Spleen (tissue), 7 donors: ENCODE measurements around the gene NTN1.

ENCODE experiments used
- POLR2A ChIP-seq, 3 donors: fragments of 450-650 bp; IDR thresholded peaks; one replicate each; pipeline ENCODE4 v1.5.1; 2017; ENCODE audit warnings: antibody characterized with exemption in 3 of 3, mild to moderate bottlenecking in 1 of 3
- TF ChIP-seq, protein P1 (sequence below), 11 experiments: fragments of 200-600 bp in 7 of 11; fragments of 450-650 bp in 4 of 11; sonication (generic) in 4 of 11; IDR thresholded peaks in 8 of 11; conservative IDR thresholded peaks in 3 of 11; 1 replicate in 7 of 11; 2 replicates in 4 of 11; pipeline versions ENCODE4 v1.4.0 to v1.8.0; 2016 to 2021; ENCODE audit warnings: antibody characterized with exemption in 11 of 11, inconsistent platforms in 4 of 11, mild to moderate bottlenecking in 1 of 11
- donor health status: DM: no; HTN: no; CAD: no; lungs with moderate emphysema.
- donor health status: DM: no; HTN: no; CAD: no.
- donor health status: DM: no; HTN: no; CAD: no.

GRCh38 chr17:9121186-9121820 is 100.0 kb downstream of the NTN1 start:
- TF ChIP-seq, protein P1, sequence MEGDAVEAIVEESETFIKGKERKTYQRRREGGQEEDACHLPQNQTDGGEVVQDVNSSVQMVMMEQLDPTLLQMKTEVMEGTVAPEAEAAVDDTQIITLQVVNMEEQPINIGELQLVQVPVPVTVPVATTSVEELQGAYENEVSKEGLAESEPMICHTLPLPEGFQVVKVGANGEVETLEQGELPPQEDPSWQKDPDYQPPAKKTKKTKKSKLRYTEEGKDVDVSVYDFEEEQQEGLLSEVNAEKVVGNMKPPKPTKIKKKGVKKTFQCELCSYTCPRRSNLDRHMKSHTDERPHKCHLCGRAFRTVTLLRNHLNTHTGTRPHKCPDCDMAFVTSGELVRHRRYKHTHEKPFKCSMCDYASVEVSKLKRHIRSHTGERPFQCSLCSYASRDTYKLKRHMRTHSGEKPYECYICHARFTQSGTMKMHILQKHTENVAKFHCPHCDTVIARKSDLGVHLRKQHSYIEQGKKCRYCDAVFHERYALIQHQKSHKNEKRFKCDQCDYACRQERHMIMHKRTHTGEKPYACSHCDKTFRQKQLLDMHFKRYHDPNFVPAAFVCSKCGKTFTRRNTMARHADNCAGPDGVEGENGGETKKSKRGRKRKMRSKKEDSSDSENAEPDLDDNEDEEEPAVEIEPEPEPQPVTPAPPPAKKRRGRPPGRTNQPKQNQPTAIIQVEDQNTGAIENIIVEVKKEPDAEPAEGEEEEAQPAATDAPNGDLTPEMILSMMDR (IDR thresholded peaks at IDR 0.05 in 8 of 11, conservative IDR thresholded peaks at IDR 0.05 in 3 of 11), result no peak
- TF ChIP-seq POLR2A (IDR thresholded peaks at IDR 0.05), result no peak
